Testis (tissue), 2 donors: Measurements from ENCODE around the gene IGFBP7.

Source experiments
- CTCF ChIP-seq, 3 experiments: fragments of 450-650 bp in 2 of 3; fragments of 200-600 bp in 1 of 3; sonication (generic) in 1 of 3; IDR thresholded peaks; one replicate each; pipeline ENCODE4 v1.5.1; 2016 to 2019; ENCODE audit warnings: antibody characterized with exemption in 3 of 3, mild to moderate bottlenecking in 2 of 3, moderate library complexity in 1 of 3
- POLR2A ChIP-seq: fragments of 450-650 bp; IDR thresholded peaks from one replicate; pipeline ENCODE4 v1.6.1; 2017; ENCODE audit warnings: antibody characterized with exemption, mild to moderate bottlenecking, moderate library complexity

- TF ChIP-seq POLR2A (no peak), CTCF (IDR thresholded peaks at IDR 0.05) (no peak)
Measured at GRCh38 chr4:57059890-57060716, 50.1 kb downstream of the IGFBP7 start.
